Naive thymus-derived CD8-positive, alpha-beta T cell (primary cell): ENCODE measurements around the gene GAREM1. TPM values are rescaled to one million over a fixed set of nuclear protein-coding genes. Genes with fewer than 3 reads are reported as not detected.

Experiments
- ATAC-seq, 2 donors: fragments of 150-1000 bp; cut with Tn5 transposase in 1 of 2; sonication (Bioruptor Pico), chemical (Tn5 transposase) in 1 of 2; 1 replicate in 1 of 2; 2 replicates in 1 of 2; pipeline ENCODE4 v1.10.0; 2021; ENCODE audit warnings: mild to moderate bottlenecking in 2 of 2, moderate library complexity in 2 of 2
- POLR2A ChIA-PET: fragments of 350-600 bp; sonication (Branson Sonifier 250); formaldehyde crosslinking; loops from one replicate; lab custom pipeline; 2021; ENCODE audit warnings: antibody characterized with exemption; lab: Charles Lee
- DNase-seq, 10 donors: peaks; one replicate each; pipeline versions ENCODE4 v3.0.0 to v3.0.0-alpha.2; 2020 to 2022
- H3K27ac Mint-ChIP-seq, 10 donors: one replicate each; pipeline ENCODE4 v1.8.0; 2020 to 2022; ENCODE audit warnings: mild to moderate bottlenecking in 10 of 10, mixed read lengths in 10 of 10, moderate library complexity in 4 of 10, inconsistent platforms in 1 of 10
- H3K27me3 Mint-ChIP-seq, 5 donors: one replicate each; pipeline ENCODE4 v1.8.0; 2021 to 2022; ENCODE audit warnings: mixed read lengths in 5 of 5
- H3K36me3 Mint-ChIP-seq, 3 donors: one replicate each; pipeline ENCODE4 v1.8.0; 2020 to 2022; ENCODE audit warnings: mixed read lengths in 3 of 3, mild to moderate bottlenecking in 2 of 3, inconsistent platforms in 1 of 3
- H3K4me1 Mint-ChIP-seq, 4 donors: one replicate each; pipeline ENCODE4 v1.8.0; 2021 to 2022; ENCODE audit warnings: mixed read lengths in 4 of 4
- H3K4me3 Mint-ChIP-seq, 10 donors: one replicate each; pipeline ENCODE4 v1.8.0; 2020 to 2022; ENCODE audit warnings: mild to moderate bottlenecking in 10 of 10, mixed read lengths in 10 of 10, moderate library complexity in 6 of 10, inconsistent platforms in 1 of 10
- H3K9me3 Mint-ChIP-seq, 9 donors: one replicate each; pipeline ENCODE4 v1.8.0; 2020 to 2022; ENCODE audit warnings: mixed read lengths in 9 of 9, mild to moderate bottlenecking in 3 of 9, inconsistent platforms in 1 of 9, moderate library complexity in 1 of 9
- polyA plus RNA-seq, 3 donors: library from polyadenylated mRNA; unstranded; fragments of 300-500 nt; fragmentation: Illumina TruSeq; gene quantifications; one replicate each; pipeline ENCODE4 v1.2.3, GENCODE V29; 2021
- total RNA-seq, 8 experiments: library from RNA in 2 of 8; stranded (reverse) in 2 of 8; gene quantifications; one replicate each; pipeline ENCODE4 v1.2.3 and lab custom pipeline; 2021 to 2026

Gene GAREM1
- total and polyA plus RNA-seq, 5 experiments from 2014 or later = 0.36 to 2.3 (median 0.78) TPM; not detected in 1

DNA sequence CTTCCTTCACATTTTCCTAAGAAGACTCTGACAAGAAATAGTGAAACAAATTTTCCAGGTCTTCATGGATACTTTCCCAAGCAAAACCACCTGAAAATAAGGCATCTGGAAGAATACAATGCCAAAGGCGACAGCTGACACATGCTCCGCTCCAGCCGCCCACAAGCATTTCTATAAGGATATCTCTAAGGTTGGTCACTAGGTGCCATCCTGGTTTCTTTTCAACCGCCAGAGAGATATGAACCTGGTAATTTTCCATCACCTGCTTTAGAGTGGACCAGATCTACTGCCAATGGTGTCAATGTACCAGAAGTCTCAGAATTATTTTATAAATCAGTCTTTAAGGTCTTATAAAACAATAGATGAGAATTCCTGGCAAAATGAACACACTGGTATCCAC, 97.2 kb downstream of the GAREM1 start:
- POLR2A ChIA-PET = no interaction called here

DNA sequence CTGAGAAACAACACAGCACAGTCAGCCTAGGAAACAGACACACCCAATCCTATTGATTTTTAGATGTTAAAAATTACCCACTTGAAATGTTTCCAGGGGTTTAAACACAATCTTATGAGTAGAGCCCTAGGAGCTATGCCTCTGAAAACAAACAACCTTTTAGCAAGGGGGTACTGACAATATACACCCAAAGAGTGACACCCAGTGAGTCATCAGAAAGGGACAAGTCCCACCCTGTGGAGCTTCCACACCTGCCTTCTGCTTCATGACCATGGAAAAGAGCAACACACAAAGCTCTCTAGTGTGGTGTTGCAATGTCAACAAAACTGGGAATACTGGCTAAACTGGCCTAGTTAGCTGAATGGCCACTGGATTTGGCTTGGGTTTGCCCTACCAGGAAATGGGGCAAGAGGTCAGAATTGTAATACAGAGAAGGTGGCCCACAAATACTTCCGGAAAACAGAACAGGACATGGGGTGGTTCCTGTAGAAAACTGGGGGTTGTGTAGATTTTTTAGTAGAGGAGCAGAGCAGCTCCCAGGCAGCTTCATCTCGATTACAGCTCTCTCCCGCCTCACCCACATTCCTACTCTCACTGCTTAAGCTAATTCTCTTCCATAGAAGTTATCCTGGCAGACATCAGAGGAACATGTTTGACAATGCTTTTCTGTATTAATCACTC, 98.2 kb downstream of the GAREM1 start:
- POLR2A ChIA-PET = no interaction called here
- DNase-seq = no peak
- H3K27me3 Mint-ChIP-seq = peaks cover 8 to 21% (median 16%) of the 10 kb centered on the region in 5 donors
- H3K9me3 Mint-ChIP-seq = no peaks in the 10 kb centered on the region
- H3K4me3 Mint-ChIP-seq = no peak overlapping the region
- H3K4me1 Mint-ChIP-seq = no peaks in the 10 kb centered on the region
- ATAC-seq = no peak
- no peaks in the 10 kb centered on the region for H3K36me3 Mint-ChIP-seq
- no peak overlapping the region for H3K27ac Mint-ChIP-seq

More for the DNA sequence above, 97.2 kb downstream of the GAREM1 start:
- ATAC-seq (no peak), DNase-seq (no peak)
- H3K36me3 Mint-ChIP-seq = no peaks in the 10 kb centered on the region
- no peak overlapping the region for H3K27ac Mint-ChIP-seq
- no peak overlapping the region for H3K4me3 Mint-ChIP-seq
- no peaks in the 10 kb centered on the region for H3K9me3 Mint-ChIP-seq
- H3K4me1 Mint-ChIP-seq = no peaks in the 10 kb centered on the region
- H3K27me3 Mint-ChIP-seq = peaks cover 8 to 15% (median 12%) of the 10 kb centered on the region in 5 donors

DNA sequence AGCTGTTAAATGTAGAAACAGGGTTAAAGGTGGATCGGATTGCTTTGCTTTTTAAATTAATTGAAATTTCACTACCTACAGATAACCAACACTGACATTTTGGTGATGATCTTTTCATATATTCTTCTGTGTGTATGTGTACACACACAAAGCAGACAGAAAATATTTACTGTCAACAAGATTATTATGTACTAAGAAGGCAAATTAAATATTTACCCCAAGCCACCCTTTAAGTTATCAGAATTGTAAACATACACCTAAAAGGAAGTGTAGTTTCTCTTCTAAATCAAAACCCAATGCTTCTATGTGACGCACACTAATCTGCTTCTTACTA, 98.7 kb downstream of the GAREM1 start:
- Mint-ChIP-seq H3K36me3 (no peaks in the 10 kb centered on the region), H3K4me1 (no peaks in the 10 kb centered on the region), H3K27me3 (peaks cover 7 to 21% (median 16%) of the 10 kb centered on the region in 5 donors), H3K4me3 (no peak overlapping the region), H3K27ac (no peak overlapping the region), H3K9me3 (no peaks in the 10 kb centered on the region)
- no peak for DNase-seq
- POLR2A ChIA-PET = no interaction called here
- no peak for ATAC-seq

DNA sequence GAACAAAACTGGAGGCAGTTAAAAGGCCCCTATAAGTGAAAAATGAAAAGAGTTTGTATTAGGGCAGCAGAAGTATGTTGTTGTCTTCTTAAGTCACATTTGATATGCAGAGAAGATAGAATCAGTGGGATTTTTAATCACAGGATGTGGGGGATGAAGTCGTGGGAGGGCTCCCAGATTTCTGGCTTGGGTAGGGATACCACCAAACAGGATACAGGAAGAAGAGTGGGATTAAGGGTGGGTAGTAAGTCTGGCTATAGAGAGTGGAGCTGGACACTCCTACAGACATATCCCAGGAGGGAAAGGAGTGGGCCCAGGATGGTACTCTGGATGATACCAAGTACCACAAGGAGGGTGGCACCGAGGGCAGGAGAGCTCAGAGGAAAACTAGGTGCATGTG, 99.3 kb downstream of the GAREM1 start:
- no peak for DNase-seq
- Mint-ChIP-seq H3K36me3 (no peaks in the 10 kb centered on the region), H3K27me3 (peaks cover 5 to 21% (median 17%) of the 10 kb centered on the region in 5 donors), H3K27ac (no peak overlapping the region), H3K4me1 (no peaks in the 10 kb centered on the region), H3K4me3 (no peak overlapping the region), H3K9me3 (no peaks in the 10 kb centered on the region)
- ATAC-seq = no peak
- POLR2A ChIA-PET = no interaction called here

DNA sequence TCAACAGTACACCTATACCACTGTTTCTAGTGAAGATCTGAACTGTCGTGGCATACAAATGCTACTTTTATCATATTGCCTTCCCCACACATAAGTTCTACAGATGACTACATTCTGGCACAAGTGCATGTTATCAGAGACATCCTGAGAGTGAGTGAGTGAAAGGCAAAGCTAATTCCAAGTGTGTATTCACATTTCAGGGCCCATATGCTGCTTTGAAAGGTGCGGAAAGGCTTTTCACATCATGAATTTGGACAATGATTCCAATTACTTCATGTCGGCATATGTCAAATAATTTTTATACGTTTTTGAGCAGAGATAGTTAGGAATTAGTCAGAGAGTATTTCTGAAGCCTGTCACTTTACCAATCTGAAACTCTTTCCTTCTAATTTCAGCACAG, 101.7 kb downstream of the GAREM1 start:
- no peak for DNase-seq
- ATAC-seq = no peak
- H3K27ac Mint-ChIP-seq = no peak overlapping the region
- H3K27me3 Mint-ChIP-seq = peaks cover 7 to 24% (median 16%) of the 10 kb centered on the region in 5 donors
- no peaks in the 10 kb centered on the region for H3K36me3 Mint-ChIP-seq
- no peaks in the 10 kb centered on the region for H3K4me1 Mint-ChIP-seq
- POLR2A ChIA-PET = no interaction called here
- H3K4me3 Mint-ChIP-seq = no peak overlapping the region
- no peaks in the 10 kb centered on the region for H3K9me3 Mint-ChIP-seq

DNA sequence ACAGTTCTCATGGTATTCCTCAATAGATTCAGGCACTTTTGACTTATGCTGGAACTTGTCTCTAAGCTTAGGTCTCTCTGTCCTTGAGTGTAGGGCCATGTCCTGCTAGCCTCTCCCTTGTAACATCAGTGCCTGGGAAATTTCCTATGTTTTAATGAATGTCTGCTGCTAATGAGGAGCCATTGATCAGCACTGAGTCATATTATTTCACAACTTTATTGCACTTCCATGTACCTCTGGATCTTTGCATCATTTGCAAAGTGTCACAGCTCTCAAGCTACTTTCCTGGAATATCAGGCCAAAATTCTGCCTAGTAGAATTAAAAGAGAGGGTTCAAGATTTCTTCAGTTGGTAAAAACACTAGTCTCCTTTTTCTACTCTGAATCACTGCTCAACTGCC, 102.5 kb downstream of the GAREM1 start:
- DNase-seq (no peak), ATAC-seq (no peak)
- H3K27me3 Mint-ChIP-seq = peaks cover 7 to 24% (median 17%) of the 10 kb centered on the region in 5 donors
- H3K27ac Mint-ChIP-seq = no peak overlapping the region
- H3K36me3 Mint-ChIP-seq = no peaks in the 10 kb centered on the region
- H3K4me1 Mint-ChIP-seq = no peaks in the 10 kb centered on the region
- POLR2A ChIA-PET = no interaction called here
- H3K9me3 Mint-ChIP-seq = no peaks in the 10 kb centered on the region
- no peak overlapping the region for H3K4me3 Mint-ChIP-seq

DNA sequence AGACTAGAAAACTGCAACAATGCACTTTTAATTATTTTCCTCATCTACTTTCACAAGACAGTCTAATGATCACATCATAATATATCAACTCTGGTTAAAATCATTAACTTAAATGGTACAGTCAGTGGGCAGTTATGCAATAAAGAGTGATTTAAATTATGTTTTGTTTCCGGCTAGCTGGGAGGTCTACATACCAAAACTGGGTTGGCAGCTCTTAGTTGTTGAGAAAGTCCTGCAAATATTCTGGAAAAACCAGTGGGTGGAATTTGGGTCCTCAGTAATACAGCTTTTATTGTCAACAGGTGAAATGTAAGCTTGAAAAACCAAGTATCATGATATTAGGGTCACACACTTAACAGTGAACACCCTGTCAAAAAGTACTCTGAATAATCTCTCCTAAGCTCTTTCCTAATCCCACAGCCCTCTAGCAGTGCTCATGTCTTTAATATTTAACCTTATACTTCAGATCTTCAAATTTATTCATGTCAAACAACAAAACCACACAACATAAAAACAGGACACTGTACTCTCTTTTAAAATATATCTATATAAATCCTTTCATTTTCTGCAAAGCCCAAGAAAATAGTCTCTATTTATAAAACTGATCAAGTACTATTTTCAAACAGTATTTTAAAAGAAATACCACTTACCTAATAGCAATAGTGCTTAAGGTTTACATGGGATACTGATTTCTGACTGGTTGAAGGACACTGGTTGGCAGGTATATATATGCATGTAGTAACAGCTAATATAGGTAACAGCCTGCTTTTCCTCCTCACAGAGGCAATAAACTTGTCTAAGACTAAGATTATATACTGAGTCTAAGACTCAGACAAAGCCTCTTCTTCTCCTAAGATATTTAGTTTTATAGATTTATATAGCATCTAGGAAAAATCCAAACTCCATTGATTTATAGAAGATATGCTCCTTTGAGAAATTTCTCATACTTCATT, 103.8 kb downstream of the GAREM1 start:
- POLR2A ChIA-PET = no interaction called here
- Mint-ChIP-seq H3K36me3 (no peaks in the 10 kb centered on the region), H3K27ac (no peak overlapping the region), H3K27me3 (peaks cover 9 to 24% (median 17%) of the 10 kb centered on the region in 5 donors), H3K9me3 (no peaks in the 10 kb centered on the region), H3K4me1 (no peaks in the 10 kb centered on the region), H3K4me3 (no peak overlapping the region)
- DNase-seq = no peak
- ATAC-seq = no peak

DNA sequence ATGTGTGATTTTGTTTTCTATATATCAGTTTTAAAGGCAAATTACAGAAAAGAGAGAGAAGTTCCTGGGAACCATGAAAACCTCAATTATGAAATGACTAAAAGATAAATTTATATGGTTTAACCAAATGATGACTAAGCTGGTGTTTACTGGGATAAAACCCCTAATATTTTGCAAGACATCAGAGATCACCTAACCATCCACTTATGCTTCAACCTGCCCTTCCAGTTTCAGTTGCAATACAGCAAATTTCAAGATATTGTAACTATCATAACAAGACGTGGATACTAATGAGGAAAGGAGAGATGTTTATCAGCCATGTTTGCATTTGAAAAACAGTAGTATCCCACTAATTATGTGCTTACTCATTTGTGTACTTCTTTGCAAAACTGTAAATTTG, 108.2 kb downstream of the GAREM1 start:
- Mint-ChIP-seq H3K4me1 (no peaks in the 10 kb centered on the region), H3K27me3 (peaks cover 0 to 14% (median 7%) of the 10 kb centered on the region in 5 donors), H3K4me3 (no peak overlapping the region), H3K36me3 (no peaks in the 10 kb centered on the region), H3K27ac (no peak overlapping the region), H3K9me3 (no peaks in the 10 kb centered on the region)
- POLR2A ChIA-PET = no interaction called here
- no peak for ATAC-seq
- DNase-seq = no peak

DNA sequence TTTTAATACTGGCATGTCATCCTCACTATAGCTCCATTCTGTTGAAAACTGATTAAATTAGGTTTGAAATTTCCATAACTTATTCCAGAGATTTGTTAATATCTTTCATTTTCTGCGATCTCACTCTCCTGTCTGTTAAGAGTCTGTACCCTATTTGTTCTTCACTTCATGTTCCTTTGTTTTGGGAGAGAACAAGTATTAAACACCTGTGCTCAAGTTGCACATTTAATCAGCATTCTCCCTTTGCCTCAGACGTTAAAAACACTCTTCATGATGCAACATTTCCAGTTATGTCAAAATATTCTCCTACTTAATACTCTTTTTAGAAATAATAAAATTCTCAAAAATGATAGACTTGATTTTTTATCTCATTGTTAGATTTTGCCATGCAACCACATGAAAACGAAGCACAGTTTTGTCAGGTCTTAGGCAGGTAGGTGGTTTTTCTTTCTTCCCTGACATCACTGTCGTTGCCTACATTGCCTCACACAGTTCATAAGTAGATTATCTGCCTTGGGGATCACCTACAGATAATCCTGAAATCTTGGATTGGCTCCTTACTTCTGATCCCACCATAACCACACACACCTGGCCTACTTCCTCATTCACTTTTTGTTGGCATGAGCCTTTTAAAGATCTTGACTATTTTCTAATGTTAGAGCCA, 109.9 kb downstream of the GAREM1 start:
- POLR2A ChIA-PET = no interaction called here
- H3K4me1 Mint-ChIP-seq = no peaks in the 10 kb centered on the region

DNA sequence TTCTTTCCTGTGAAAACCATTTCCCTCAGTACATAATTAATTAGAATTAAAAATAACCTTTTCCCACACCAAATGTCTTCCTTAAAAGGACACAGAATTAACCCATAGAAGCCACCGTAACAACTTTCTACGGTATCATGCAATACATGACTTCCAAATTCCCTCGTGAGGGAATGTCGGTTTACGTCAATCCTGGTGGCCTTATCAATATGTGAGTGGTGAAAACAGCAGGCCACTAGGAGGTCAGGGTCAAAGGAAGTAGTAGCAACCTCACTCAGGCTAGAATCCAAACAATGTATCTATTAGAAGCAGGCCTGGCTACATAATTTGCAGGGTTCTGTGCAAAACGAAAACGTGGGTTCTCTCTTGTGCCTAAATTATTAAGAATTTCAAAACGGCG, 112.2 kb downstream of the GAREM1 start:
- Mint-ChIP-seq H3K4me3 (no peak overlapping the region), H3K27ac (no peak overlapping the region), H3K36me3 (no peaks in the 10 kb centered on the region), H3K4me1 (no peaks in the 10 kb centered on the region), H3K27me3 (peaks cover 0 to 11% (median 6%) of the 10 kb centered on the region in 5 donors), H3K9me3 (no peaks in the 10 kb centered on the region)
- DNase-seq (no peak), ATAC-seq (no peak)
- POLR2A ChIA-PET = no interaction called here

More for the DNA sequence above, 109.9 kb downstream of the GAREM1 start:
- no peak for ATAC-seq
- Mint-ChIP-seq H3K27ac (no peak overlapping the region), H3K36me3 (no peaks in the 10 kb centered on the region), H3K4me3 (no peak overlapping the region), H3K9me3 (no peaks in the 10 kb centered on the region), H3K27me3 (peaks cover 0 to 15% (median 7%) of the 10 kb centered on the region in 5 donors)
- DNase-seq = no peak

DNA sequence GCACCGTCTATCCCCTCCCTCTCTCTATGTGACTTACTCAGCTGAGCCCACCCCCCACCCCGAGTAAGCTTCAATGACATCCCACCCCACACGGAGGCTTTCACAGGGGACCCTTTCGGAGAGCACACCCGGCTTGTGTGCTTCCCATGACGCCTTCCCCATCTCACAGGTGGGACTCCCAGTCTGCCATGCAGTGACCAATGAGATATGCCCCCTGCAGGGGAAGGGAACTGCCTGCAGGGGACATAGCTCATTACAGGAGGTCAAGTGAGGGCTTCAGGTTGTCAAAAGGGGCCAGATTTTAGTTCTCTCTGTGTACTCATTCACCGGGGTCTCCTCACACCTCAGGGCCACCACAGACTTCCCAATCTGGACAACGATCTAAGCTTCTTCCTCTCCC, 112.6 kb downstream of the GAREM1 start:
- POLR2A ChIA-PET = no interaction called here
- H3K27ac Mint-ChIP-seq = no peak overlapping the region
- DNase-seq = no peak
- peaks cover 0 to 11% (median 6%) of the 10 kb centered on the region in 5 donors for H3K27me3 Mint-ChIP-seq
- ATAC-seq = no peak
- no peaks in the 10 kb centered on the region for H3K9me3 Mint-ChIP-seq
- no peaks in the 10 kb centered on the region for H3K4me1 Mint-ChIP-seq
- H3K36me3 Mint-ChIP-seq = no peaks in the 10 kb centered on the region
- H3K4me3 Mint-ChIP-seq = no peak overlapping the region

DNA sequence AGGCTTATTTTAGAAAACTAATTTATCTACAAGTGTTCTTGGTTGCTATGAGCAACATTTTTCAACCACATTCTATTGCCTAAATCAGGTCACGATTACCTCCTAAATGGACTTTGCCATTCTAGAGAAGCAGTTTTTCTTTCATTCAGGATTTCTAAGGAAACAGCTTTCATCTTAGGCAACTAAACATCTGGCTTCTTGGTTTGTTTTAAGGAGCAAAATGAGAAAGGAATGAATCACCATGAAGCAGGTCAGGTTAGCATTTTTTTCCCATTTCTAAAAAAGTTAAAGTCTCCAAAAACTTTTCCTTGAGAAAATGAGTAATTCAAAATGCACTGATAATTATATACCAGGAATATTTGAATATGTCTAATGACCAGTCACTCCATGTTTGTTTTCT, 114.8 kb downstream of the GAREM1 start:
- H3K4me3 Mint-ChIP-seq = no peak overlapping the region
- POLR2A ChIA-PET = no interaction called here
- H3K27ac Mint-ChIP-seq = no peak overlapping the region
- H3K9me3 Mint-ChIP-seq = no peaks in the 10 kb centered on the region
- DNase-seq (no peak), ATAC-seq (no peak)
- H3K36me3 Mint-ChIP-seq = no peaks in the 10 kb centered on the region
- H3K27me3 Mint-ChIP-seq = peaks cover 0 to 17% (median 5%) of the 10 kb centered on the region in 5 donors
- H3K4me1 Mint-ChIP-seq = no peaks in the 10 kb centered on the region

DNA sequence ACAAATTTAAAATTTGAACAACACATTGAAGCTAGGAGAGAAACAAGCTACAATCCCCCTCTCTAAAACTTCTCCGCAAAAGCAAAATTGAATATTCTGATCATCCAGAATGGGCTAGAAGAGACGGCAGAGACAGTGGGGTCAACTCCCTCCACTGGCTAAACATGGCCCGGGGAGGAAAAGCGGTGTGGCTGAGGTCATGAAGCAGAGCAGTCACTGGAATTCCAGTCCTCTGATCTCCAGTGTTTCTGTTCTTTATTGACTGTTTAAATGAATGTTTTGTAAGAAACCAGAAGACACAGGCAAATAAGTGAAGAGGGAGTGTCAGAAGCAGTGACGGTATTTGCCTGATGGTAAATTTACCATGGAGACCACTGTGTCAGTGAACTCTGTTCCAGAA, 116.2 kb downstream of the GAREM1 start:
- Mint-ChIP-seq H3K36me3 (no peaks in the 10 kb centered on the region), H3K27ac (no peak overlapping the region), H3K4me1 (no peaks in the 10 kb centered on the region), H3K27me3 (peaks cover 0 to 17% (median 3%) of the 10 kb centered on the region in 5 donors), H3K9me3 (no peaks in the 10 kb centered on the region), H3K4me3 (no peak overlapping the region)
- DNase-seq (no peak), ATAC-seq (no peak)
- POLR2A ChIA-PET = no interaction called here
